GM12878 (cell line): Measurements from ENCODE around the gene LIM2. TPM values are rescaled to one million over a fixed set of nuclear protein-coding genes. Genes with fewer than 3 reads are reported as not detected.

Experiments used
- GATAD2B ChIP-seq: fragments of 450-650 bp; conservative IDR thresholded peaks from 2 replicates; pipeline ENCODE4 v1.6.1; 2017; ENCODE audit warnings: low read depth, mild to moderate bottlenecking, moderate library complexity
- KLF5 ChIP-seq: fragments of 450-650 bp; IDR thresholded peaks from 2 replicates; pipeline ENCODE4 v1.6.1; 2014; ENCODE audit warnings: mild to moderate bottlenecking; ENCODE audit not compliant: partially characterized antibody
- MEF2B ChIP-seq: fragments of 450-650 bp; IDR thresholded peaks from 2 replicates; pipeline ENCODE4 v1.6.1; 2018; ENCODE audit warnings: mild to moderate bottlenecking, moderate library complexity; ENCODE audit not compliant: partially characterized antibody, poor library complexity, severe bottlenecking
- POU2F2 ChIP-seq: IDR thresholded peaks from 3 replicates; pipeline ENCODE4 v1.6.1; 2011; ENCODE audit warnings: low read depth, mild to moderate bottlenecking, low read length, borderline replicate concordance
- RB1 ChIP-seq: fragments of 450-650 bp; formaldehyde crosslinking; IDR thresholded peaks from 2 replicates; pipeline ENCODE4 v1.6.1; 2017; ENCODE audit warnings: mild to moderate bottlenecking, borderline replicate concordance
- RBBP5 ChIP-seq: fragments of 200-600 bp; sonication (generic); conservative IDR thresholded peaks from 2 replicates; pipeline ENCODE4 v1.6.1; 2016
- RELA ChIP-seq: fragments of 450-650 bp; IDR thresholded peaks from 2 replicates; pipeline ENCODE4 v1.8.0; 2014; ENCODE audit warnings: borderline replicate concordance; ENCODE audit not compliant: partially characterized antibody
- SMC3 ChIP-seq: IDR thresholded peaks from 2 replicates; pipeline ENCODE4 v1.6.1; 2011; ENCODE audit warnings: low read length, improper control_type of control experiment, borderline replicate concordance
- SREBF2 ChIP-seq: IDR thresholded peaks from 2 replicates; pipeline ENCODE4 v1.6.1; 2012; ENCODE audit warnings: mild to moderate bottlenecking, low read length
- TCF12 ChIP-seq: IDR thresholded peaks from 2 replicates; pipeline ENCODE4 v1.6.1; 2011; ENCODE audit warnings: low read depth, mild to moderate bottlenecking, low read length
- ZNF384 ChIP-seq: IDR thresholded peaks from 2 replicates; pipeline ENCODE4 v1.6.1; 2012; ENCODE audit warnings: low read depth, mild to moderate bottlenecking, low read length, improper control_type of control experiment, borderline replicate concordance
- polyA plus RNA-seq, 11 experiments: library from polyadenylated mRNA; depleted of rRNA in 4 of 11; unstranded in 6 of 11; stranded (reverse) in 5 of 11; fragments of >200 nt; fragmentation: Nextera tagmentation in 4 of 11; fragmentation: Illumina TruSeq in 1 of 11; extraction: Ambion mirVana in 4 of 11; extraction: Trizol in 1 of 11; gene quantifications; 1 replicate in 1 of 11; 2 replicates in 10 of 11; pipeline versions ENCODE4 v1.2.1 to v1.2.3, GENCODE V29; 2011 to 2016; ENCODE audit warnings: inconsistent platforms in 2 of 11, missing spikeins in 2 of 11, low read depth in 1 of 11
- total RNA-seq, 4 experiments: library from RNA; depleted of rRNA in 3 of 4; stranded (reverse); fragments of >200 nt in 3 of 4; fragmentation: Illumina TruSeq in 1 of 4; extraction: Trizol in 1 of 4; gene quantifications; 2 replicates each; pipeline versions ENCODE4 v1.2.1 to v1.2.3, GENCODE V29; 2013 to 2021

Gene LIM2
- total and polyA plus RNA-seq, 10 of the 15 experiments (the other 5 are each of a cell fraction or from before 2014, with no cell fraction given), result not detected

GRCh38 chr19:51372649-51373504, 14.9 kb downstream of the LIM2 start, which contains the start of gene NKG7 (continued):
- TF ChIP-seq MEF2B (peak; percentile 72), ZNF384 (no peak), RB1 (no peak), KLF5 (no peak), SMC3 (no peak), SREBF2 (no peak), RBBP5 (no peak), TCF12 (0 out of 2 replicates have a peak, but pooled peaks have one; percentile 64), GATAD2B (peak; percentile 47; the same call in 1 of the 2 replicates), RELA (no peak), POU2F2 (no peak; the same call in 2 of the 3 replicates)
- TF ChIP-seq, all 136 proteins: peak for 37
